ENCODE results near the gene NREP. TPM values are rescaled to one million over a fixed set of nuclear protein-coding genes. Genes with fewer than 3 reads are reported as not detected.

NREP gene
- total RNA-seq, 2 experiments from 2014 or later = 3.0 to 3.8 TPM

- no peaks in the 10 kb centered on the region for H3K27me3 Mint-ChIP-seq
- POLR2A ChIA-PET = no interaction called here
- CTCF ChIA-PET = no interaction called here
Measured at GRCh38 chr5:111781200-111781599, 24.2 kb upstream of the NREP start.

GRCh38 chr5:111779922-111780292 is 22.9 kb upstream of the NREP start:
- CTCF ChIA-PET = no interaction called here
- no peak overlapping the region for H3K27ac Mint-ChIP-seq
- H3K4me3 Mint-ChIP-seq = no peak overlapping the region
- H3K36me3 Mint-ChIP-seq = no peaks in the 10 kb centered on the region
- POLR2A ChIA-PET = no interaction called here
- no peak for DNase-seq
- intact Hi-C loops (cut with micrococcal nuclease) = no loop called here
- H3K9me3 Mint-ChIP-seq = no peaks in the 10 kb centered on the region
- H3K4me1 Mint-ChIP-seq (ENCODE audit: low read depth) = no peaks in the 10 kb centered on the region
- H3K27me3 Mint-ChIP-seq = no peaks in the 10 kb centered on the region

More at GRCh38 chr5:111781200-111781599, 24.2 kb upstream of the NREP start:
- intact Hi-C loops (cut with micrococcal nuclease) = no loop called here
- Mint-ChIP-seq H3K27ac (no peak overlapping the region), H3K9me3 (no peaks in the 10 kb centered on the region), H3K36me3 (no peaks in the 10 kb centered on the region), H3K4me3 (no peak overlapping the region), H3K4me1 (ENCODE audit: low read depth) (no peaks in the 10 kb centered on the region)
- no peak for DNase-seq

- H3K4me1 Mint-ChIP-seq (ENCODE audit: low read depth) = no peaks in the 10 kb centered on the region
- CTCF ChIA-PET = no interaction called here
Measured at GRCh38 chr5:111779260-111779921, 22.4 kb upstream of the NREP start.

GRCh38 chr5:111776913-111777781 is 20.2 kb upstream of the NREP start:
- DNase-seq = no peak
- Mint-ChIP-seq H3K27me3 (peaks cover 2% of the 10 kb centered on the region), H3K4me3 (no peak overlapping the region), H3K4me1 (ENCODE audit: low read depth) (no peaks in the 10 kb centered on the region), H3K27ac (no peak overlapping the region), H3K9me3 (no peaks in the 10 kb centered on the region), H3K36me3 (no peaks in the 10 kb centered on the region)
- CTCF ChIA-PET = no interaction called here
- intact Hi-C loops (cut with micrococcal nuclease) = no loop called here
- POLR2A ChIA-PET = no interaction called here

More at GRCh38 chr5:111779260-111779921, 22.4 kb upstream of the NREP start:
- intact Hi-C loops (cut with micrococcal nuclease) = no loop called here
- no peaks in the 10 kb centered on the region for H3K36me3 Mint-ChIP-seq
- H3K27ac Mint-ChIP-seq = no peak overlapping the region
- no peak for DNase-seq
- no peaks in the 10 kb centered on the region for H3K9me3 Mint-ChIP-seq
- H3K4me3 Mint-ChIP-seq = no peak overlapping the region
- POLR2A ChIA-PET = no interaction called here
- no peaks in the 10 kb centered on the region for H3K27me3 Mint-ChIP-seq

GRCh38 chr5:111775224-111775623 is 18.2 kb upstream of the NREP start:
- Mint-ChIP-seq H3K36me3 (no peaks in the 10 kb centered on the region), H3K9me3 (no peaks in the 10 kb centered on the region), H3K27ac (no peak overlapping the region), H3K27me3 (peaks cover 4% of the 10 kb centered on the region), H3K4me3 (no peak overlapping the region), H3K4me1 (ENCODE audit: low read depth) (no peaks in the 10 kb centered on the region)
- ChIA-PET CTCF (no interaction called here), POLR2A (no interaction called here)
- DNase-seq = no peak
- intact Hi-C loops (cut with micrococcal nuclease) = no loop called here

GRCh38 chr5:111774525-111774924 is 17.5 kb upstream of the NREP start:
- no peak for DNase-seq
- CTCF ChIA-PET = no interaction called here
- Mint-ChIP-seq H3K4me1 (ENCODE audit: low read depth) (no peaks in the 10 kb centered on the region), H3K27ac (no peak overlapping the region), H3K27me3 (peaks cover 6% of the 10 kb centered on the region), H3K9me3 (no peaks in the 10 kb centered on the region), H3K4me3 (no peak overlapping the region), H3K36me3 (no peaks in the 10 kb centered on the region)
- intact Hi-C loops (cut with micrococcal nuclease) = no loop called here
- POLR2A ChIA-PET = no interaction called here

GRCh38 chr5:111772456-111773122 is 15.6 kb upstream of the NREP start:
- CTCF ChIA-PET = no interaction called here
- POLR2A ChIA-PET = no interaction called here

GRCh38 chr5:111769541-111769940 is 12.5 kb upstream of the NREP start:
- H3K4me3 Mint-ChIP-seq = no peak overlapping the region
- H3K9me3 Mint-ChIP-seq = no peaks in the 10 kb centered on the region
- DNase-seq = no peak
- intact Hi-C loops (cut with micrococcal nuclease) = no loop called here
- no peaks in the 10 kb centered on the region for H3K36me3 Mint-ChIP-seq
- H3K27me3 Mint-ChIP-seq = peaks cover 8% of the 10 kb centered on the region
- H3K4me1 Mint-ChIP-seq (ENCODE audit: low read depth) = no peaks in the 10 kb centered on the region
- POLR2A ChIA-PET = no interaction called here
- H3K27ac Mint-ChIP-seq = no peak overlapping the region
- CTCF ChIA-PET = no interaction called here

More at GRCh38 chr5:111772456-111773122, 15.6 kb upstream of the NREP start:
- no peak overlapping the region for H3K4me3 Mint-ChIP-seq
- DNase-seq = no peak
- no peaks in the 10 kb centered on the region for H3K4me1 Mint-ChIP-seq (ENCODE audit: low read depth)
- H3K27ac Mint-ChIP-seq = no peak overlapping the region
- H3K36me3 Mint-ChIP-seq = no peaks in the 10 kb centered on the region
- intact Hi-C loops (cut with micrococcal nuclease) = no loop called here
- peaks cover 6% of the 10 kb centered on the region for H3K27me3 Mint-ChIP-seq
- H3K9me3 Mint-ChIP-seq = no peaks in the 10 kb centered on the region

GRCh38 chr5:111765613-111766571 is 8.9 kb upstream of the NREP start:
- POLR2A ChIA-PET = no interaction called here
- Mint-ChIP-seq H3K4me3 (no peak overlapping the region), H3K27ac (no peak overlapping the region), H3K36me3 (no peaks in the 10 kb centered on the region), H3K9me3 (no peaks in the 10 kb centered on the region), H3K4me1 (ENCODE audit: low read depth) (no peaks in the 10 kb centered on the region), H3K27me3 (peaks cover 9% of the 10 kb centered on the region)
- CTCF ChIA-PET = no interaction called here
- no peak for DNase-seq
- intact Hi-C loops (cut with micrococcal nuclease) = no loop called here

GRCh38 chr5:111764019-111764418 is 7.0 kb upstream of the NREP start:
- CTCF ChIA-PET = no interaction called here
- Mint-ChIP-seq H3K36me3 (no peaks in the 10 kb centered on the region), H3K27ac (no peak overlapping the region), H3K27me3 (peaks cover 16% of the 10 kb centered on the region), H3K9me3 (no peaks in the 10 kb centered on the region), H3K4me1 (ENCODE audit: low read depth) (no peaks in the 10 kb centered on the region), H3K4me3 (no peak overlapping the region)
- no peak for DNase-seq
- POLR2A ChIA-PET = no interaction called here
- intact Hi-C loops (cut with micrococcal nuclease) = no loop called here

GRCh38 chr5:111762895-111763294 is 5.9 kb upstream of the NREP start:
- POLR2A ChIA-PET = no interaction called here
- Mint-ChIP-seq H3K27ac (no peak overlapping the region), H3K27me3 (peaks cover 19% of the 10 kb centered on the region), H3K4me1 (ENCODE audit: low read depth) (peaks cover 4% of the 10 kb centered on the region), H3K9me3 (no peaks in the 10 kb centered on the region), H3K4me3 (no peak overlapping the region), H3K36me3 (no peaks in the 10 kb centered on the region)
- intact Hi-C loops (cut with micrococcal nuclease) = no loop called here
- CTCF ChIA-PET = no interaction called here
- no peak for DNase-seq

GRCh38 chr5:111758284-111758628 is 1.3 kb upstream of the NREP start:
- H3K4me3 Mint-ChIP-seq = peak overlapping the region; percentile 63
- H3K36me3 Mint-ChIP-seq = no peaks in the 10 kb centered on the region
- peaks cover 27% of the 10 kb centered on the region for H3K27me3 Mint-ChIP-seq
- ChIA-PET POLR2A (no interaction called here), CTCF (interaction anchor here (1.3 to 1.9 kb wide), 2 partner anchors 207 to 403 kb away, joined by 3 to 4 read pairs; no protein-coding TSS in a partner anchor)
- H3K9me3 Mint-ChIP-seq = no peaks in the 10 kb centered on the region
- DNase-seq = no peak
- peaks cover 10% of the 10 kb centered on the region for H3K4me1 Mint-ChIP-seq (ENCODE audit: low read depth)
- peak overlapping the region; percentile 60 for H3K27ac Mint-ChIP-seq
- intact Hi-C loops (cut with micrococcal nuclease) = loop anchor here (1.0 to 5.0 kb wide), 6 partner anchors 226 to 666 kb away; partner anchors contain the start of genes EPB41L4A and WDR36

All from activated CD4-positive, alpha-beta memory T cell treated with anti-CD3 and anti-CD28 coated beads for 36 hours (primary cell).